ENCODE measurements around the gene GTF2E1. TPM values are rescaled to one million over a fixed set of nuclear protein-coding genes. Genes with fewer than 3 reads are reported as not detected.

Gene GTF2E1
- total RNA-seq, 4 donors from 2014 or later, result 7.0 to 16.9 (median 11.2) TPM

DNA sequence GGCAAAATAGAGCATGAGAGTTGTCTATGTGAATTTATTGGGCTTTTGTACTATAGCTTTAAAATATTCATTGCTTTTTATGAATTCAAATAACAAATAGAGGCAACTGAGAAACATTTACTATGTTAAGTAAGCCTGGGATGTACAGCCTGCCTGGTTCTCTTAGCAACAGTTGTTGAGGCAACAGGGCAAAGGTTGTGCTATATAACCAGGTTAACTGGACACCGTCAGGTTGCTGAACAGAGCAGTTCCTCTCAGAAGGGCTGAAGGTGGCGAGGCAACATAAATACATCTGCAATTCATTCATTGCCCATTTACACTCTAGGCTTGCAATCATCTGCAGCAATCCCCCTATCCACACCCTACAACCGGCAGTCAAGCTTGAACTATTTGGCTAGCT is 78.2 kb downstream of the GTF2E1 start:
- TF ChIP-seq, protein P1, sequence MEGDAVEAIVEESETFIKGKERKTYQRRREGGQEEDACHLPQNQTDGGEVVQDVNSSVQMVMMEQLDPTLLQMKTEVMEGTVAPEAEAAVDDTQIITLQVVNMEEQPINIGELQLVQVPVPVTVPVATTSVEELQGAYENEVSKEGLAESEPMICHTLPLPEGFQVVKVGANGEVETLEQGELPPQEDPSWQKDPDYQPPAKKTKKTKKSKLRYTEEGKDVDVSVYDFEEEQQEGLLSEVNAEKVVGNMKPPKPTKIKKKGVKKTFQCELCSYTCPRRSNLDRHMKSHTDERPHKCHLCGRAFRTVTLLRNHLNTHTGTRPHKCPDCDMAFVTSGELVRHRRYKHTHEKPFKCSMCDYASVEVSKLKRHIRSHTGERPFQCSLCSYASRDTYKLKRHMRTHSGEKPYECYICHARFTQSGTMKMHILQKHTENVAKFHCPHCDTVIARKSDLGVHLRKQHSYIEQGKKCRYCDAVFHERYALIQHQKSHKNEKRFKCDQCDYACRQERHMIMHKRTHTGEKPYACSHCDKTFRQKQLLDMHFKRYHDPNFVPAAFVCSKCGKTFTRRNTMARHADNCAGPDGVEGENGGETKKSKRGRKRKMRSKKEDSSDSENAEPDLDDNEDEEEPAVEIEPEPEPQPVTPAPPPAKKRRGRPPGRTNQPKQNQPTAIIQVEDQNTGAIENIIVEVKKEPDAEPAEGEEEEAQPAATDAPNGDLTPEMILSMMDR (IDR thresholded peaks at IDR 0.05), result no peak
- DNase-seq (ENCODE audit: low spot score) (no peak), ATAC-seq (ENCODE audit: low FRiP score) (no peak)

DNA sequence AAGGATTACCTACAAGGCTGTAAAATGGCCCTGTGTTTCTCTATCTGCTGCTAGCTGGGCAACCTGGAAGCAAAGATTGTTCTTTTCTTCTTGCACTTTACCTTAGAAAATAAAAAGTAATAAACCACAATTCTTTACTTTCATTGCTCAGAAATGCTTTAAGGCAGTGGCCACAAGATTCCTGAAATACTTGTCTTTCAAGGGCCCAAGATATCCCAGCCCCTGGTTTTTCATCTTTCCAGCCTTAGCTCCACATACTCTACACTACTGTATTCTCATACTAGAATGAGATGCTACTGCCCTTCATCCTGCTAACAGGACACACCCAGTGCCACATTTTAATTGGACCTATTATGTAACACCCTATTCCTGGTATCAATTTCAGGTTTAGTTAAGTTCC is 78.9 kb downstream of the GTF2E1 start:
- no peak for ATAC-seq (ENCODE audit: low FRiP score)
- TF ChIP-seq, protein P1 (IDR thresholded peaks at IDR 0.05), result no peak
- no peak for DNase-seq (ENCODE audit: low spot score)

DNA sequence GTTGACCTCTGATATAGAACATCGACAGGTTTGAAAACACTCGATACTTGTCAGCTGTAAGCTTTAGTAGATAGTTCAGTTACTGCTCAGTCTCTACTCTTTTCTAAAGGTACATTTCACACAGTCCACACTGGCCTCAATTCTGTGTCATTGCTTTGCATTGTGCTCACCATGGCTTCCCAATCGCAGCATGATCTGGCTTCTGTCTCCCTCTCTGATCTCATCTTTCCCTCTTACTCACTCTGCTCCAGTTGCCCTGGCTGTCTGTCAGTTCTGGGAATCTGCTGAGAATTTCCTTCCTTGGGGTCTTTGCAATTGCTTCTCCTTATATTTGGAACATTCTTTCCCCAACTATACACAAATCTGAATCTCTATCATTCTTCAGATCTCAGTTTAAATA is 80.6 kb downstream of the GTF2E1 start:
- TF ChIP-seq, protein P1 (IDR thresholded peaks at IDR 0.05), result no peak
- ATAC-seq (ENCODE audit: low FRiP score) (no peak), DNase-seq (ENCODE audit: low spot score) (no peak)

DNA sequence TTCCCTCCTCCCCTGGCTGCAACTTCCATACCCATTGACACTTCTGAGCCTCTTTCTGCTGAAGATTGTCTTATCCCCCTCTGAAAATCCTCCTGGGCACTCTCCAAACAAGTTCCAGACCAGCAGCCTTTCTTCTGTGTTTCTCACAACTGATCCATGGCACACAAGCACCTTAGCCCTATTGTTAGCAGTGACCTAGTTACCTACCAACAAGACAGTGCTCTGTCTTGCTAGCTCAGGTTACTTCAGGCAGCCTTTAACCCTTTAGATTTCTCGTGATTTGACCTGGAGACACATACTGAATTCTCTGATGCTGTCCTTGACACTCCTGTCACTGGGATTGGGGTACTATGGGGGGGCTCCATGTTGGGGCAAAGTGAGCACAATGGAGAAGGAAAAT is 82.1 kb downstream of the GTF2E1 start:
- TF ChIP-seq, protein P1 (IDR thresholded peaks at IDR 0.05), result no peak
- DNase-seq (ENCODE audit: low spot score) (no peak), ATAC-seq (ENCODE audit: low FRiP score) (no peak)

DNA sequence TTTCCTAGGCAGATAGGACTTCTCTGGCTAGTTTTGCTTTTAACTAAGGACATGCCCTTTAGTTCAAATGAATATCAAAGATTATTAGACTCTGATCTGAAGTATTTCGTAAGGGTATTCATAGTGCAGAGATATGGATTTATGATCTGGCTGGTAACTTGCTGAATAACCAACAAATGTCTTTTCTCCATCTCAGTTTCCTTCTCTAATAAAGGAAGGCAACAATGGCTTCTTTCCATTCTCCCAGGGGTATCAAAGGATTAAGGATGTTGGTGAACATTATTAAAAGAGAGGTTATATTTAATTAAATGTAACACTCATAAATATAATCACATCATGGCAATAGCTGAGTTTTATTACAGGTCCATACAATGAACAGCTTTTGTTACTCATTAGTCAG is 86.3 kb downstream of the GTF2E1 start:
- no peak for ATAC-seq (ENCODE audit: low FRiP score)
- TF ChIP-seq, protein P1 (IDR thresholded peaks at IDR 0.05), result no peak
- no peak for DNase-seq (ENCODE audit: low spot score)

DNA sequence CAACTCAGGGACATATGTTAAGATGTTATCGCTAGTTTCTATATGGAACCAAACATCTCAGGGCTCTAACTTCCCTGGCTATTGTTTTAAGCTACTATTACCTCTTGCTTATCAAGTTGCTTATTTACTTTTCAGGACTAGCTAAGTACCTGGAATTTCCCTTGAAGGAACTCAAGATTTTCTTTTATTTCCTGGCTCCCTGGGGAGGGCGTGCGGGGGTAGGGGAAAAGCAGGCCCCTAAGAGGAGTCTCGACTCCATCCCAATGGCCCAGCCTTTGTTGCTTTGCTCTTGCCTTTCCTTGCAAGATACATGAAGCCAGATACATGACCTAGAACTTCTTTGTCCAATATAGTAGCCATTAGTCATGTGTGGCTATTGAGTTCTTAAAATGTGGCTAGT is 88.5 kb downstream of the GTF2E1 start:
- TF ChIP-seq, protein P1 (IDR thresholded peaks at IDR 0.05), result no peak
- ATAC-seq (ENCODE audit: low FRiP score) (no peak), DNase-seq (ENCODE audit: low spot score) (no peak)

Small RNA genes lying within 50 kb of the gene (small RNA-seq; reads per million reads assigned to genes)
- gene MTCO1P29 (not detected), gene MTCO2P29 (not detected)

Other genes with a start within 250 kb of the GTF2E1 start
- gene NDUFB4, start 146.4 kb upstream of the GTF2E1 start, total RNA-seq, result 100 to 1,000 TPM in 1 of 4 donors, 10 to 100 TPM in 3; 54.9 to 109 (median 74.1) TPM
- 1 to 10 TPM in 1 of 4 donors, under 1 TPM in 1, not detected in 2; 0.37 to 1.1 TPM for gene HGD, start 60.5 kb upstream of the GTF2E1 start, total RNA-seq
- gene RABL3, start 228 bp upstream of the GTF2E1 start, total RNA-seq, result 10 to 100 TPM; 15.3 to 24.3 (median 19.2) TPM
- gene STXBP5L, start 165.5 kb downstream of the GTF2E1 start, total RNA-seq, result not detected

Measured in omental fat pad (tissue), 4 donors.